KG1 (cell line): ENCODE results near the gene MAPRE3.

Source experiments
- DNase-seq: peaks from one replicate; lab custom pipeline; 2025; lab: John Stamatoyannopoulos, UW

MAPRE3 gene

GRCh38 chr2:26950246-26950645, 20.2 kb upstream of the MAPRE3 start:
- no peak for DNase-seq

DNA sequence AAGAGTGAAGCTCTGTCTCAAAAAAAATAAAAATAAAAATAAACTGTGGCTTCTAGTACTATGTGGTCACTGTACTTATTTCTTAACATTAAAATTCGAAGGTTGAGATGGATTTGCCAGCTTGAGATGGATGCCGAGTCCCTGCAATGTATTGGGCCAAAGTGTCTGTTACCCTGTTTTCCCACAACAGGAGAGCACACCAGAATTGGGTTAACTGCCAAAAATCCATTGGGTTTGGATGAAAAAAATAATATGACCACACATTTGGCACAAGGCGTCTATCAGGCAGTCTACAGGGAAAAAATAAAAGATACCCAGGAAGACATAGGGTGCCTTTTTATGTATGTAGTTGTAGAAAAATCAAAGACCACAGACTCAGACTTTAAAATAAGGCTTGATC, 19.2 kb upstream of the MAPRE3 start:
- DNase-seq: no peak

- DNase-seq: no peak
Measured at GRCh38 chr2:26952374-26952773, 18.1 kb upstream of the MAPRE3 start.

DNA sequence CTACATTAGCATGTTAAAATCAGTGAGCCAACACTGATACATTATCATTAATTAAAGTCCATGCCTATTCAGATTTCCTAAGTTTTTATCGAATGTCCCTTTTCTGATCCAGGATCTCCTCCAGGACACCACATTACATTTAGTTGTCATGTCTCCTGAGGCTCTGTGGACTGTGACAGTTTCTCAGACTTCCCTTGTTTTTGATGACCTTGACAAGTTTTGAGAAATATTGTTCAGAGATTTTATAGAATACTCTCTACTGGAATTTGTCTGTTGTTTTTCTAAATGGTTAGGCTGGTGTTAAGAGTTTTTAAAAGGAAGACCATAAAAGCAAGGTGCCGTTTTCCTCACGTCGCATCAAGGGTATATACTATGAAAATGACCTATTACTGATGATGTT, 16.3 kb upstream of the MAPRE3 start:
- no peak for DNase-seq

DNA sequence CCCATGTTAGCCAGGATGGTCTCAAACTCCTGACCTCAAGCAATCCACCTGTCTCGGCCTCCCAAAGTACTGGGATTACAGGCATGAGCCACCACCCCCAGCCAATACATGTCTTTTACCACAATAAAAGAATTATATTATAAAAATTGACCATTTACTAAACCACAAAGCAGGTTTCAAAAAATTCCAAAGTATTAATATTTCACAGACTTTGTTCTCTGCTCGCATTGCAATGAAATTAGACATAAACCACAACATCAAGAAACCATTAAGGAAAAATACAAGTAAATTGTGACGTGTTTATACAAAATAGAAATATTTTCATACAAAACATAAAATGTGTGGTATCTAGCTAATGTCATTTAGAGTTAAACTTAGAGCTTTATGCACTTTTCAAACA, 13.4 kb upstream of the MAPRE3 start:
- no peak for DNase-seq

DNA sequence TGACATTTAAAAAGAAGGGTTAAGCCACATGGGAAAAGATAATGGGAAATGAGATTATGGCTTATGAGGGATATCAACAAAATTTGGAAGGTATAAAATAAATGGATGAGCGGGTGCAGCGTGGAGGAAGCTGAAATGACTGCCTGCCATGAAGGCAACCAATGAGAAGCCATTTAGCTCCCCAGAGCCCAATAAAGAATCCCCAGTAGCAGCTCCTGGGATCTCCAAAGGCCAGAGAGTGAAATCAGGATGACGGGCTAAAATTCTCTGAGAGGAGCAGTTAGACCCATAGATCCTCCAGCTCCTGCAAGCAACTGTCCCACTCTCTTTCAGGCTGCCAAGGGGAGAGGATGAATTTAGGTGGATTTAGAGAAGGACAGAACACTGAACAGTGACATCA, 12.9 kb upstream of the MAPRE3 start:
- DNase-seq: no peak

DNA sequence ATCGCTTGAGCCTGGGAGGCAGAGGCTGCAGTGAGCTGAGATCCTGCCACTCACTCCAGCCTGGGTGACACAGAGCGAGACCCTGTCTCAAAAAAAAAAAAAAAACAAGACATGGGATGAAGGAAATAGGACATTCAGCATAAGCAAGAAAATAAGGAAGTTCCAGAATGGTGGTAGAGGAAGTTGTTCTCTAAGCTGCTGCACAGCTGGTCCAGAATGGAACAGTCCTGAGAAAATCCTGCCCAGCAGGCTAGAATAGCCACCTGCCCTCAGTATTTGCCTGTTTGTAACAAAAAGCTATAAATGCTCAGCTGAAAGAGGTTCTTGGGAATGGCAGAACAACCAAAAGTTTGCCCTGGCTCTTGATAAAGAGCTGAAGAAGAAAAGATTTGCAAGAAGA, 11.1 kb upstream of the MAPRE3 start:
- no peak for DNase-seq

DNA sequence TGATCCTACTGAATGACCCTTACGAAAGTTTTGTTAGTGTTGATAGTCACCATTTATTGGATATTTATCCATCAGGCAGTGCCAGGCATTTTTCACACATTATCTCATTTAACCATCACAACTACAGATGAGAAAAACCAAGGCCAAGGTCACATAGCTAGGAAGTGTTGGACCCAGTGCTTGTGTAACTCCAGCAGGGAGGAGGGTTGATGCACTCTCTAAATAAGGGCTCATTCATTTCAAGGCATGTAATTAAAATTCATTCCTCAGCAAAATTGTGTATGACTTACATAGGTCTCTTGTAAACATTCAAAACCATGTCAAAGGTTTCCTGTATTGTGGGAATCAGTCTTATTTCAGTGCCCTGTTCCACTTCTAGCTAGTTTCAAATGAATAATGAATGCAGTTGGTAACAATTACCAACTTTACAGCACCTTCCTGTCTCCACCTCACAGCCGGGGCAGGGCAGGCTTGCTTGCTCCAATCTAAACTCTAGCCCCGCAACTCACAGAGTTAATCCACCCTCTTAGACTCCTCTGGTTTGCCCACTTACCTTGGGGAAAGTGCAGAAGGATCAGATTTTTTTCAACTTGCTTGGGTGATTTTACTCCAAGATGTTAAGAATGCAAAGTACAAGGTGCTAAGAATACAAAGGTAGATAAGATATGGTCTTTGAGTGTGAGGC, 5.8 kb upstream of the MAPRE3 start:
- no peak for DNase-seq

DNA sequence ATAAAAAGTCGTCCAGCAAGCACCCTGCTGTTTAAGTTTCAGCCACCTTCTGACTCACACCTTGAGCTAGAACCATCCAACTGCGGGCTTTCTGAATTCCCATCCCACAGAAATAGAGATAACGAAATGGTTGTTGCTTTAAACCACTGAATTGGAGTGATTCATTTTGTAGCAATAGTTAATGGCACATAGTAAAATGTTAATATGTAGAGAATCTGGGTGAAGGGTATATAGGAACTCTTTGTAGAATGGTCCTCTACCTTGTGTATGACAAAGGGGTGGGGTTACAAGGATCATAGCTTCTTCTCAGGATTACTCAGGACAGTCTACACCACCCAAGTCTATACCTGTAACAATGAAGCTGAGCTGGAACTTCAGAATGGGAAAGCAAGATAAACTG, 2.4 kb upstream of the MAPRE3 start:
- no peak for DNase-seq

GRCh38 chr2:26969077-26969844, 1.2 kb upstream of the MAPRE3 start:
- no peak for DNase-seq

DNA sequence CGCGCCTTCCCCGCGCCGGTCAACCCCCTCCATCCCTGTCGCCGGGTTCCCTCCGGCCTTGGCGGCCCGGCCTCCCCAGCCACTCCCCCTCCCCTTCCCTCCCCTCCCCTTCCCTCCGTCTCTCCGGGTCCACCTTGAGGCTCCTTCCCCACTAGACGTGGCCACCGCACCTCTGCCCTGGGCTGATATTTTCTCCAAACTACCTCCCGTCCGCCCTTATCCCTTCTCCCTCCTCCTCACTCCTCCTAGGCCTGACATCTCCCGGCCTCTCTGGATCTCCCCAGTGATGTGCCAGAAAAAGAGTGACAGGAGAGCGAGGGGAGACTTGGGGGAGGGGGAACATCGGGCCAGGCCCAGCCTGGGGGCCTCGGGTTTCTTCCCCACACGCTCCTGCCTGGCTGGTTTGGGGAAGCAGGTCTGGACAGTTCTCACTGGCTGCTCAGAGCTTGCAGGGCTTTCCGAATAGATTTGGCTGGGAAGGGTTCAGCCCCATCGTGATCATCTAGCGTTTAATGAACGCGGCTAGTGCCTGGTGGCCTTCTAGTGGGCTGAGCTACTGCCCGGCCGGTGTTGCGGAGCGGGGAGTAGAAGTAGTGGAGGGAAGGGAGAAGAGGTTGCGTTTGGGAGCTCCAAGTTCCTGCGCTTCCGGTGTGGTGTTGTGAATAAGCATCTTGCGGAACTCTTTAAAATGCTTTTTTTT, 641 bp downstream of the MAPRE3 start:
- no peak for DNase-seq

- no peak for DNase-seq
Measured at GRCh38 chr2:26971911-26972786, 1.7 kb downstream of the MAPRE3 start.

DNA sequence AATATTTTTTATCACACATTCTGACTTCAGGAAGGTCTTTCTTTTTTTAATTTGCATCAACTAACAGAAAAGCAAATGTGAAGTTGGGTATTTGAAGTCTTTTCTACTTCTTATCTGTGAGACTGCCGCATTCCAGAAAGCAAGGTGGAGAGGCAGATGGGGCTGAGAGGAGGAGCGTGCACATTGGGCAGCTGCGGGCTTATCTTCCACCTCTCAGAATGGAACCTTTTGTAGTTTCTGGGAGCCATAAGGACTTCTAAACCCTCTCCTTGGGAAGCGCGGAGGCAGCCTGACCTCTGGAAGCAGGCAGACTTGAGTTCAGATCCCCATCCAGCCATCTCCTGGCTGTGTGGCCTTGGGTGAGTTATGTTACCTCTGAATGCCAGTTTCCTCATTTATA, 3.9 kb downstream of the MAPRE3 start:
- DNase-seq: no peak

GRCh38 chr2:26975102-26975501, 4.7 kb downstream of the MAPRE3 start:
- DNase-seq: no peak

DNA sequence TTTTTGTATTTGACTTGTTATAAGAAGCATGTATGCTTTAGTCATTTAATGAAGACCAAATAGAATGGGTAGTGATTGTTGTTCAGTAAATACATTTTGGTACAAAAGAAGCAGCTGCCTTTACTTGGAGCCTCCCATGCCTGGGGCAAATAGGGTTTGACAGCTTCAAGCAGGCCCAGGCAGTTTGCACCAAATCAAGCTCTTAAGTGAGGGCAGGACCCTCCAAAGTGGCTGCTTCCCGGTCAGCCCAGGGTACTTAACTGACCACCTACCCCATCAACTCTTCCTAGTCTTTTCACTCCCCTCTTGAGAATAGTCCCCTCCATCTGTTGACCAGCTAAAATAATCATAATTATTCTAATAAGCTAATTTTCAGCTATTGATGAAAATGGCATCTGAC, 5.2 kb downstream of the MAPRE3 start:
- no peak for DNase-seq

- no peak for DNase-seq
Measured at GRCh38 chr2:26976237-26976636, 5.8 kb downstream of the MAPRE3 start.

- no peak for DNase-seq
Measured at GRCh38 chr2:26977012-26977411, 6.6 kb downstream of the MAPRE3 start.

- no peak for DNase-seq
Measured at GRCh38 chr2:26978061-26978596, 7.7 kb downstream of the MAPRE3 start.

- no peak for DNase-seq
Measured at GRCh38 chr2:26979741-26980140, 9.3 kb downstream of the MAPRE3 start.

DNA sequence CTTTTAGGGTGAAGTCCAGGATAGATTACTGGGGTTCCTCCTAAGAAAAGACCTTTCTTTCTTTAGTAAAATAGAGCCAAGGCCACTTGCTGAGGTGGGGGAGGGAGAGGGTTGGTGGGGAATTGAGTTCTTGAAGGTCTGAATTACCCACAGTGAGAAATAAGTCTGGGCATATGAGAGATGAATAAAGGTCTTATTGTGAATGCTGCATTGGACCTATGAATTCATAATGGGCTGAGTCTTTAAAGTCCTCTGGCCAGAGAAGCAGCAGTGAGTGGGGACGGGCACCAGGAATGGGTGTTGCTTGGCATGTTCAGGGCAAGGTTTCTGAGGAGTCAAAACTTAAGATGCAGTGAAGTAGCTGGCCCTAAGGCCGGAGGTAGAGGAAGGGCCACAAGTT, 10.5 kb downstream of the MAPRE3 start:
- DNase-seq: no peak

GRCh38 chr2:26982102-26982742, 11.8 kb downstream of the MAPRE3 start:
- DNase-seq: no peak
